HepG2 (cell line): ENCODE data around the gene HDAC4.

Experiments
- ATF3 ChIP-seq: sonication (generic); formaldehyde crosslinking; IDR thresholded peaks from 2 replicates; pipeline ENCODE4 v1.4.0; 2020; ENCODE audit warnings: missing genetic modification reagents
- CREB1 ChIP-seq, 2 experiments: fragments of 450-650 bp in 1 of 2; IDR thresholded peaks; 2 replicates each; pipeline ENCODE4 v1.6.1; 2016 to 2017; ENCODE audit warnings: control low read depth in 1 of 2, mild to moderate bottlenecking in 1 of 2, missing compliant biosample characterization in 1 of 2, missing genetic modification characterization in 1 of 2
- CTCF ChIP-seq: sonication (generic); formaldehyde crosslinking; IDR thresholded peaks from 2 replicates; pipeline ENCODE4 v1.5.0; 2020; ENCODE audit warnings: mild to moderate bottlenecking, missing genetic modification reagents, moderate library complexity
- FIP1L1 ChIP-seq: fragments of 200-400 bp; formaldehyde crosslinking; IDR thresholded peaks from 2 replicates; pipeline ENCODE4 v1.6.1; 2018; ENCODE audit warnings: low read depth, mild to moderate bottlenecking, low read length, moderate library complexity, borderline replicate concordance; ENCODE audit not compliant: insufficient read depth
- FOXM1 ChIP-seq: sonication (generic); formaldehyde crosslinking; IDR thresholded peaks from 2 replicates; pipeline ENCODE4 v1.5.0; 2020; ENCODE audit warnings: missing genetic modification reagents
- HMGXB4 ChIP-seq, 2 experiments: sonication (generic) in 1 of 2; formaldehyde crosslinking in 1 of 2; IDR thresholded peaks; 2 replicates each; pipeline versions ENCODE4 v1.4.0 to v1.6.1; 2018 to 2020; ENCODE audit warnings: missing genetic modification reagents in 2 of 2, borderline replicate concordance in 1 of 2, low read depth in 1 of 2, mild to moderate bottlenecking in 1 of 2, missing biosample characterization in 1 of 2
- NR2F6 ChIP-seq, 2 experiments: IDR thresholded peaks; 2 replicates each; pipeline ENCODE4 v1.6.1; 2016; ENCODE audit warnings: antibody characterized with exemption in 1 of 2, mild to moderate bottlenecking in 1 of 2
- TRAFD1 ChIP-seq: sonication (generic); formaldehyde crosslinking; IDR thresholded peaks from 2 replicates; pipeline ENCODE4 v1.5.1; 2020; ENCODE audit warnings: missing genetic modification reagents, mild to moderate bottlenecking, borderline replicate concordance
- ZNF263 ChIP-seq: sonication (generic); formaldehyde crosslinking; IDR thresholded peaks from 2 replicates; pipeline ENCODE4 v1.4.0; 2020; ENCODE audit warnings: missing genetic modification reagents
- ZNF282 ChIP-seq: fragments of 450-650 bp; IDR thresholded peaks from 2 replicates; pipeline ENCODE4 v1.6.1; 2018; ENCODE audit not compliant: partially characterized antibody
- ZNF570 ChIP-seq: sonication (generic); formaldehyde crosslinking; IDR thresholded peaks from 2 replicates; pipeline ENCODE4 v1.4.0; 2020; ENCODE audit warnings: mild to moderate bottlenecking, missing genetic modification reagents, borderline replicate concordance
- ZNF687 ChIP-seq: sonication (generic); formaldehyde crosslinking; IDR thresholded peaks from 2 replicates; pipeline ENCODE4 v1.5.1; 2020; ENCODE audit warnings: mild to moderate bottlenecking, missing genetic modification reagents, moderate library complexity

- no peak for TF ChIP-seq ATF3 (CRISPR knock-in tag)
- TF ChIP-seq ZNF687 (CRISPR knock-in tag): no peak
- TF ChIP-seq NR2F6 (IDR thresholded peaks at IDR 0.05): no peak
- no peak for TF ChIP-seq NR2F6 (CRISPR knock-in tag; IDR thresholded peaks at IDR 0.05)
- TF ChIP-seq TRAFD1: no peak
- no peak for TF ChIP-seq ZNF263 (CRISPR knock-in tag)
- TF ChIP-seq HMGXB4 (CRISPR knock-in tag; IDR thresholded peaks at IDR 0.05; ENCODE audit: borderline replicate concordance in 1 of 2, low read depth in 1 of 2): no peak
- no peak for TF ChIP-seq FOXM1 (CRISPR knock-in tag)
- no peak for TF ChIP-seq CTCF
- no peak for TF ChIP-seq ZNF282
- no peak for TF ChIP-seq ZNF570 (CRISPR knock-in tag)
- no peak for TF ChIP-seq CREB1 (IDR thresholded peaks at IDR 0.05)
- no peak for TF ChIP-seq CREB1 (CRISPR knock-in tag; IDR thresholded peaks at IDR 0.05)
- TF ChIP-seq FIP1L1: no peak
These were observed 42.3 kb upstream of the HDAC4 start for GRCh38 chr2:239443102-239443620.
